Stomach (tissue), 9 donors: Measurements from ENCODE around the gene WNT3. TPM values are rescaled to one million over a fixed set of nuclear protein-coding genes. Genes with fewer than 3 reads are reported as not detected.
"Not testable (repeated sequence)": the region's sequence is repeated elsewhere in the genome, so short reads cannot be mapped to it uniquely, and the experiment has no call there.

Experiments used
- DNase-seq, 2 donors: peaks; one replicate each; pipeline versions ENCODE4 v3.0.0 to v3.0.0-alpha.2; 2013 to 2019
- H3K27ac ChIP-seq, 5 donors: fragments of 200-600 bp in 4 of 5; sonication (generic) in 4 of 5; one replicate each; pipeline ENCODE4 v1.5.1; 2013 to 2019; ENCODE audit warnings: mild to moderate bottlenecking in 1 of 5, moderate library complexity in 1 of 5
- H3K27me3 ChIP-seq, 3 donors: fragments of 200-600 bp; sonication (generic); one replicate each; pipeline ENCODE4 v1.5.1; 2017 to 2019; ENCODE audit warnings: mixed run types in 1 of 3
- H3K36me3 ChIP-seq, 4 donors: fragments of 200-600 bp; sonication (generic); 1 replicate in 3 of 4; 2 replicates in 1 of 4; pipeline ENCODE4 v1.5.1; 2016 to 2019
- H3K4me1 ChIP-seq, 4 donors: fragments of 200-600 bp; sonication (generic); one replicate each; pipeline ENCODE4 v1.5.1; 2016 to 2019
- H3K4me3 ChIP-seq, 4 donors: fragments of 200-600 bp; sonication (generic) in 3 of 4; one replicate each; pipeline ENCODE4 v1.5.1; 2016 to 2019; ENCODE audit warnings: mild to moderate bottlenecking in 1 of 4
- H3K9me3 ChIP-seq, 4 donors: fragments of 200-600 bp; sonication (generic); one replicate each; pipeline ENCODE4 v1.5.1; 2016 to 2019
- CTCF ChIP-seq, 7 experiments: fragments of 450-650 bp in 4 of 7; fragments of 200-600 bp in 3 of 7; sonication (generic) in 3 of 7; IDR thresholded peaks; one replicate each; pipeline ENCODE4 v1.5.1; 2016 to 2019; ENCODE audit warnings: antibody characterized with exemption in 7 of 7, control low read depth in 2 of 7, mild to moderate bottlenecking in 1 of 7
- EP300 ChIP-seq: sonication (generic); formaldehyde crosslinking; IDR thresholded peaks from one replicate; pipeline ENCODE4 v1.6.1; 2017; ENCODE audit warnings: antibody characterized with exemption
- POLR2A ChIP-seq, 4 donors: fragments of 450-650 bp; IDR thresholded peaks; one replicate each; pipeline ENCODE4 v1.6.1; 2016; ENCODE audit warnings: antibody characterized with exemption in 4 of 4, control low read depth in 2 of 4, mild to moderate bottlenecking in 1 of 4, moderate library complexity in 1 of 4
- POLR2AphosphoS5 ChIP-seq, 3 donors: sonication (generic); formaldehyde crosslinking; IDR thresholded peaks; one replicate each; pipeline ENCODE4 v1.6.1; 2016; ENCODE audit warnings: antibody characterized with exemption in 3 of 3
- WGBS, 5 donors: extraction: QIAGEN DNeasy Blood & Tissue Kit in 3 of 5; methylation state at CpG; one replicate each; pipeline versions ENCODE4 v1.1.5 to v1.1.7; 2013 to 2018; 5-methylcytosine and 5-hydroxymethylcytosine counted together
- intact Hi-C: fragments of 100-400 bp; cut with DNase I; formaldehyde crosslinking; loops from one replicate; pipeline ENCODE4 v1.15.1; 2023; ENCODE audit warnings: low total_unique reads
- polyA plus RNA-seq, 3 donors: library from polyadenylated mRNA; stranded (reverse); fragments of 200-250 nt; gene quantifications; one replicate each; pipeline ENCODE4 v1.2.3, GENCODE V29; 2013
- total RNA-seq, 5 donors: library from RNA; depleted of rRNA; stranded (reverse); fragments of >200 nt; gene quantifications; one replicate each; pipeline versions ENCODE4 v1.1.0 to v1.2.3, GENCODE V29; 2014 to 2016
- donor health status: healthy with polysubstance abuse.
- donor health status: Bipolar disorder and iron deficiency.
- donor health status: healthy.

The WNT3 gene
- total and polyA plus RNA-seq, 8 donors: 0.14 to 0.73 (median 0.34) TPM; not detected in 2

- Histone ChIP-seq H3K27ac (no peak overlapping the region), H3K36me3 (no peaks in the 10 kb centered on the region), H3K4me3 (no peak overlapping the region), H3K9me3 (no peaks in the 10 kb centered on the region), H3K27me3 (peaks cover 0 to 56% (median 13%) of the 10 kb centered on the region in 3 donors), H3K4me1 (no peaks in the 10 kb centered on the region)
- 59 to 71% (median 65%) methylated on average over 14 to 15 of the region's 15 CpGs for WGBS, 5 donors
- DNase-seq: no peak
- TF ChIP-seq POLR2AphosphoS5 (IDR thresholded peaks at IDR 0.05) (no peak), POLR2A (IDR thresholded peaks at IDR 0.05) (no peak), EP300 (no peak), CTCF (IDR thresholded peaks at IDR 0.05) (no peak)
- intact Hi-C loops: no loop called here
Observed at GRCh38 chr17:46795379-46795952, 23.0 kb downstream of the WNT3 start.

- H3K4me3 ChIP-seq: no peak overlapping the region
- WGBS, 5 donors: 62 to 77% (median 63%) methylated on average over 5 of the region's 5 CpGs
- TF ChIP-seq CTCF (IDR thresholded peaks at IDR 0.05): no peak
- no peak for TF ChIP-seq POLR2A (IDR thresholded peaks at IDR 0.05)
- no peak for TF ChIP-seq POLR2AphosphoS5 (IDR thresholded peaks at IDR 0.05)
- TF ChIP-seq EP300: no peak
- no peak overlapping the region for H3K27ac ChIP-seq
- H3K4me1 ChIP-seq: no peaks in the 10 kb centered on the region
- H3K27me3 ChIP-seq: peaks cover 0 to 67% (median 13%) of the 10 kb centered on the region in 3 donors
- H3K9me3 ChIP-seq: peaks cover 0 to 6% (median 0%) of the 10 kb centered on the region in 4 donors
- H3K36me3 ChIP-seq: no peaks in the 10 kb centered on the region
- intact Hi-C loops: no loop called here
- no peak for DNase-seq
Observed at GRCh38 chr17:46794318-46794717, 24.2 kb downstream of the WNT3 start.

- no peak for TF ChIP-seq EP300
- no peak for TF ChIP-seq POLR2A (IDR thresholded peaks at IDR 0.05)
- TF ChIP-seq POLR2AphosphoS5 (IDR thresholded peaks at IDR 0.05): no peak
- no peak for TF ChIP-seq CTCF (IDR thresholded peaks at IDR 0.05)
- H3K4me1 ChIP-seq: no peaks in the 10 kb centered on the region
- DNase-seq: no peak
- intact Hi-C loops: no loop called here
- no peaks in the 10 kb centered on the region for H3K36me3 ChIP-seq
- H3K27ac ChIP-seq: no peak overlapping the region
- peaks cover 0 to 10% (median 0%) of the 10 kb centered on the region in 4 donors for H3K9me3 ChIP-seq
- H3K4me3 ChIP-seq: no peak overlapping the region
- 41 to 62% (median 59%) methylated on average over 5 of the region's 5 CpGs for WGBS, 5 donors
- peaks cover 0 to 67% (median 13%) of the 10 kb centered on the region in 3 donors for H3K27me3 ChIP-seq
Observed at GRCh38 chr17:46793541-46793940, 25.0 kb downstream of the WNT3 start.

- peaks cover 0 to 67% (median 13%) of the 10 kb centered on the region in 3 donors for H3K27me3 ChIP-seq
- intact Hi-C loops, H3K4me1 ChIP-seq, DNase-seq, H3K4me3 ChIP-seq, H3K27ac ChIP-seq, H3K36me3 ChIP-seq, H3K9me3 ChIP-seq: not testable (repeated sequence)
- WGBS, 5 donors: 89 to 93% (median 90%) methylated on average over 6 of the region's 6 CpGs
Observed at GRCh38 chr17:46793023-46793422, 25.5 kb downstream of the WNT3 start.

- no peak for DNase-seq
- intact Hi-C loops: no loop called here
- H3K4me3 ChIP-seq: no peak overlapping the region
- H3K36me3 ChIP-seq: no peaks in the 10 kb centered on the region
- H3K9me3 ChIP-seq: peaks cover 0 to 10% (median 0%) of the 10 kb centered on the region in 4 donors
- 76 to 86% (median 80%) methylated on average over 4 of the region's 4 CpGs for WGBS, 5 donors
- H3K27ac ChIP-seq: no peak overlapping the region
- H3K4me1 ChIP-seq: no peaks in the 10 kb centered on the region
- H3K27me3 ChIP-seq: peaks cover 0 to 67% (median 13%) of the 10 kb centered on the region in 3 donors
- TF ChIP-seq POLR2A (IDR thresholded peaks at IDR 0.05) (no peak), CTCF (IDR thresholded peaks at IDR 0.05) (no peak), EP300 (no peak), POLR2AphosphoS5 (IDR thresholded peaks at IDR 0.05) (no peak)
Observed at GRCh38 chr17:46792071-46792470, 26.4 kb downstream of the WNT3 start.
